ENCODE results near the gene NPAS4.
"Not testable (repeated sequence)": the region's sequence is repeated elsewhere in the genome, so short reads cannot be mapped to it uniquely, and the experiment has no call there.

The NPAS4 gene

GRCh38 chr11:66420671-66421476, at the start of gene NPAS4:
TSS of gene NPAS4 (plus strand) at chr11:66421035. CDS start at chr11:66421180, 145 bp downstream.
- DNase-seq (ENCODE audit: insufficient read length, low spot score) (no peak), FAIRE-seq (no peak)

- FAIRE-seq (no peak), DNase-seq (ENCODE audit: insufficient read length, low spot score) (peak; percentile 54)
Observed at GRCh38 chr11:66371627-66372415, 49.0 kb upstream of the NPAS4 start, which contains the start of gene SLC29A2. TSS of gene SLC29A2 (minus strand) at chr11:66371760. CDS start at chr11:66371591, 169 bp downstream.

- DNase-seq (ENCODE audit: insufficient read length, low spot score) (no peak), FAIRE-seq (no peak)
Observed at GRCh38 chr11:66373265-66373664, 47.6 kb upstream of the NPAS4 start.

DNA sequence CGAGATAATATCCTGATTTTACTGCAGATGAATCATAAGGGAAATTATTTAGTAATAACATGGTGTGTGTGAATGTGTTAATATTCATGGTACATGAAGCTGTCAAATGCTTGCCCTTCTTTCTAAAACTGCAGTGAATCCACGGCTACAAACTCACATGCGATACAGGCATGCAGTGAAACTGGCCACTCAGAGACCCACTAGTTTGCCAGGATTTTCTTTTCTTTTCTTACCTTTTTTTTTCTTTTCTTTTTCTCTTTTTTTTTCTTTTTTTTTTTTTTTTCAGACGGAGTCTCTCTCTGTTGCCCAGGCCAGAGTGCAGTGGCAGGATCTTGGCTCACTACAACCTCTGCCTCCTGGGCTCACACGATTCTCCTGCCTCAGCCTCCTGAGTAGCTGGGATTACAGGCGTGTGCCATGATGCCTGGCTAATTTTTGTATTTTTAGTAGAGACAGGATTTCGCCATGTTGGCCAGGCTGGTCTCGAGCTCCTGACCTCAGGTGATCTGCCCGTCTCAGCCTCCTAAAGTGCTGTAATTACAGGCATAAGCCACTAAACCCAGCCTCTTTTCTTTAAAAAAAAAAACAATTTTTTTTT, 47.0 kb upstream of the NPAS4 start:
- not testable (repeated sequence) for DNase-seq (ENCODE audit: insufficient read length, low spot score); FAIRE-seq

GRCh38 chr11:66380264-66380663, 40.6 kb upstream of the NPAS4 start:
- not testable (repeated sequence) for DNase-seq (ENCODE audit: insufficient read length, low spot score); FAIRE-seq

DNA sequence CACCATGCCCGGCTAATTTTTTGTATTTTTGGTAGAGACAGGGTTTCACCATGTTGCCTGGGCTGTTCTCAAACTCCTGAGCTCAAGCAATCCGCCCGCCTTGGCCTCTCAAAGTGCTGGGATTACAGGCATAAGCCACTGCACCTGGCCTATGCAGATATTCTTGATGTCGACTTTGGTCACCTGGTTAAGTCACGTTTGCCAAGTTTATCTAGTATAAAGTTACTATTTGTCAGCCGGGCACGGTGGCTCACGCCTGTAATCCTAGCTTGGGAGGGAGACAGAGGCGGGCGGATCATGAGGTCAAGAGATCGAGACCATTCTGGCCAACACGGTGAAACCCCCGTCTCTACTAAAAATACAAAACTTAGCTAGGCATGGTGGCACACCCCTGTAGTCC, 36.5 kb upstream of the NPAS4 start:
- not testable (repeated sequence) for DNase-seq (ENCODE audit: insufficient read length, low spot score); FAIRE-seq

GRCh38 chr11:66386171-66387069, 34.4 kb upstream of the NPAS4 start:
- DNase-seq (ENCODE audit: insufficient read length, low spot score) (peak; percentile 44), FAIRE-seq (peak; percentile 93)

- FAIRE-seq (peak; percentile 37), DNase-seq (ENCODE audit: insufficient read length, low spot score) (no peak)
Observed at GRCh38 chr11:66388780-66389386, 32.0 kb upstream of the NPAS4 start.

DNA sequence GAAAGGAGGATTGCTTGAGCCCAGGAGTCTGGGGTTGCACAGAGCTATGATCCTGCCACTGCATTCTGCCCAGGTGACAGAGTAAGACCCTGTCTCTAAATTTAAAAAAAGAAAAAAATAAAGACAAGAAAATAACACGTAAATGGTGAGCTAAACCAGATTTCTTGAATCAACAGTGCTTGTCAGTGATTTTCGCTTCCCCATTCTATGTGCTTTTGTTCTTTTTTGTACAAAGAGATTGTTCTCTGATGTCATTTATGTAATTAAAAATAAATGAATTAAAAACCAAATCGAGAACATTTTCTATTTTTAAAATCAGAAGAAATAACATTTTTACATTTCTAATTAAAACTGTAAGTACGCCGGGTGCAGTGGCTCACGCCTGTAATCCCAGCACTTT, 29.5 kb upstream of the NPAS4 start:
- DNase-seq (ENCODE audit: insufficient read length, low spot score) (no peak), FAIRE-seq (no peak)

DNA sequence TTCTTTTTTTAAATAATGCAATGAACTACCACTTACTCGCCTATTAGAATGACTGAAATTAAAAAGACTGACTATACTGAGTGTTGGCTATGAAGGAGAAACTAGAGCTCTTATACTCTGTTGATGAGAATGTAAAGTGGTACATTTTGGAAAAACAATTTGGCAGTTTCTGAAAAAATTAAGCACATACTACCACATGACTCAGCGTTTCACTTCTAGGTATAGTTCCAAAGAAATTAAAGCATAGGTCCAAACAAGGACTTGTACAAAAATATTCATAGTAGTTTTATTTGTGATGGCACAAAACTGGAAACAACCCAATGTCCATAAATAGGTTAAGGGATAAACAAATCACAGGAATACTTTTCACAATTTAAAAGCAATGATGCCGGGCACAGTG, 26.9 kb upstream of the NPAS4 start:
- DNase-seq (ENCODE audit: insufficient read length, low spot score) (no peak), FAIRE-seq (no peak)

DNA sequence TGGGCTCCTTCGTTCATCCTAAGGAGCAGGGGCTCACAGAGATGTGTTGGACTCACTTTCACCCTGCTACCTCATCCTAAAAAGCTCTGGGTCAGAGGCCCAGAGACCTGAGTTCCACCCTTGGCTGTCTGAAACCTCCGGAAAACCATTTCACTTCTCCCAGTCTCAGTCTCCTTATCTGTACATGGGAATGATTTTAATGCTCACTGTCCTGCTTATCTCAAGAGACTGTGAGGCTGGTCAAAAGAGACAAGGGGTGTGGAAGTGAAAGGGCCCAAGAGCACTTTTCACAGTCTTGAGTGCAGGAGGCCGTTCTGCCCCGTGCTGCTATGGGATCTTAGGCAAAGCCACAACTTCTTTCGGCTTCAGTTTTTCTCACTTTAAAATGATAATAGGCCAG, 13.2 kb upstream of the NPAS4 start:
- FAIRE-seq (no peak), DNase-seq (ENCODE audit: insufficient read length, low spot score) (no peak)

DNA sequence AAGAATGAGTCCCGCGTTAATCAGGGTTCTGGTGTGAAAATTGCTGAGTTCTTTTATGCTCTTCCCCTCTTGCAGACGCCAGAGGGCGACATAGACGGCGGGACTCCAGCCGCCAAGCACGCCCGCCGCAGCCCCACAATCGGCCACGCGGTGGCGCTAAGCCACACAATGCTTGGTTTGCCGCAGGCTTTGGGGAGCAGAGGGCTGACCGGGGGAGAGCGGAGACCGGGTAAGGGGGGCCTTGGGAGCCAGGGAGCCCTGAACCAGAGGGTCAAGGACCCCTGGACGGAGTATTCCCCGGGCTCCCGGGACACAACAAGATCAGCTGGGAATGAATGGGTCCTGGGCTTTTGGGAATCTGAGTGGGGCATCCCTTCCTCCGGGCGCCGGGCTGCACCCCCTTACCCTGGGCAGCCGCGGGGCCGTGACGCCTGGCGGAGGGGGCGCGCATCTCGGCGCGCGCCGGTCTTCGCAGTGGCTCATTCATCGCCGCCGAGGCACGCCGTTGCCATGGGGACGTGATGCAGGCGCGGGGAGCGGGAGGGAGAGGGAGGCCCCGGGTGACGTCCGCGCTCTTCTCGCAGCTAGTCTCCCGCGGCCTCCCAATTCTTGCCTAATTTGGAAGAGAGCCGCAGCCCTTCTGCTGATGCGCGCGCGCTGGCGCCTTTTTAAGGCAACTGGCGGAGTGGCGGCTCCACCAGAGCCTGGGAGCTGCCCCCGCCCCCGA, 12.2 kb upstream of the NPAS4 start:
- peak; percentile 97 for DNase-seq (ENCODE audit: insufficient read length, low spot score)
- peak; percentile 98 for FAIRE-seq

DNA sequence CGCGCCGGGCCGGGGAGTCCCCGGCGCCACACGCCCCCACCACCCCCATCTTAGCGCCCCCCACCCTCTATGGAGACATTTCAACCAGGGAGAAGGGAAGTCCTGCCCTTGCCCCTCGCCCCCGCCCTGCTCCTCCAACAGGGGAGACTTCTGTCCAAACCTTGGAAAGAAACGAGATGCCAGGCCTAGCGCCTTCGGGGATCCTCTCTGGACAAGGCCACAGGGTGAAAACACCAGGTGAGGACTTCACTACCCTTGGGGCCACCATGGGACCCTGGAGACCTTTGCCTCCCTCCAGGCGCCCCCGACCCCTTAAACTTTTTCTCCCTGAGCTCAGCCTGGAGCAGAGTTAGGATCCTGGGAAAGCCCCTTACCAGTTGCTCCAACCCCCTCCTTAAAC, 11.6 kb upstream of the NPAS4 start:
- FAIRE-seq (no peak), DNase-seq (ENCODE audit: insufficient read length, low spot score) (no peak)

GRCh38 chr11:66410191-66410590, 10.6 kb upstream of the NPAS4 start:
- FAIRE-seq (no peak), DNase-seq (ENCODE audit: insufficient read length, low spot score) (no peak)

DNA sequence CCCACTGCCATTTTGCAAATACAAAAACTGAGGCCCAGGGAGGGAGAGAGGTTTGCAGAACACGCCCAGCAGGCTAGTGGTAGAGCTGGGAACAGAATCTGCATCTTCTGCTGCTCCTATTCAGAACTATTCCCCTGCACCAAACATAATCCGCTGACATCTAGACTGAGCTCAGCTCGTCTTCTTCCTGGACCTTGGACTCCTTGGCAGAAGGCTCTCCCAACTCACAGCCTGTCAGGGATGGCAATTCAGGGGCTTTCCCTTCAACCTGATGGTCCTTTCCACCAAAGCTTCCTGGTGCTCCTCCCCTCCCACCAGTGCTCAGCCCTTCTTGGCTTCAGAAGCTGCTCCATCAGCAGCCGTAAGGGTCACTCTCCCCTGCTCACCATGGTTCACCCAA, 9.5 kb upstream of the NPAS4 start:
- DNase-seq (ENCODE audit: insufficient read length, low spot score) = no peak
- FAIRE-seq = no peak

DNA sequence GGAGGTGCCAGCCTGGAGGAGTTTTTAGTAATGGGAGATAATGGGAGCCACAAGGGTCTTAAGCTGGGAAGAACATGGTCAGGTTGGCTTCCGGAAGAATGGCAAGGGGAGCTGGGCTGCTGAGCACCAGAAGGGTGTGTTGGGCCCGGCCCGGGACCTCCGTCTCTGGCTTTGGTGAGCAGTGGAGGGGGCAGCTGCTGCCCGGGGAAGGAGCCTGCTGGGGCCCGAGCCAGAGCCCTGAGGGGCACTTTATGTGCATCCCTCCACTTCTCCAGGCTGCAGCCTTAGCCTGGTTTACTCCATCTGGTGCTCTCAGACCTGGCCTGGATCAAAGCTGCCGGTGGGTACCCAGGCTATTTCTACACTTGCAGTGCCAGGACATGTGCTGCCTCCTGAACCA, 8.7 kb upstream of the NPAS4 start:
- FAIRE-seq (no peak), DNase-seq (ENCODE audit: insufficient read length, low spot score) (no peak)

GRCh38 chr11:66413167-66413566, 7.7 kb upstream of the NPAS4 start:
- FAIRE-seq (no peak), DNase-seq (ENCODE audit: insufficient read length, low spot score) (no peak)

DNA sequence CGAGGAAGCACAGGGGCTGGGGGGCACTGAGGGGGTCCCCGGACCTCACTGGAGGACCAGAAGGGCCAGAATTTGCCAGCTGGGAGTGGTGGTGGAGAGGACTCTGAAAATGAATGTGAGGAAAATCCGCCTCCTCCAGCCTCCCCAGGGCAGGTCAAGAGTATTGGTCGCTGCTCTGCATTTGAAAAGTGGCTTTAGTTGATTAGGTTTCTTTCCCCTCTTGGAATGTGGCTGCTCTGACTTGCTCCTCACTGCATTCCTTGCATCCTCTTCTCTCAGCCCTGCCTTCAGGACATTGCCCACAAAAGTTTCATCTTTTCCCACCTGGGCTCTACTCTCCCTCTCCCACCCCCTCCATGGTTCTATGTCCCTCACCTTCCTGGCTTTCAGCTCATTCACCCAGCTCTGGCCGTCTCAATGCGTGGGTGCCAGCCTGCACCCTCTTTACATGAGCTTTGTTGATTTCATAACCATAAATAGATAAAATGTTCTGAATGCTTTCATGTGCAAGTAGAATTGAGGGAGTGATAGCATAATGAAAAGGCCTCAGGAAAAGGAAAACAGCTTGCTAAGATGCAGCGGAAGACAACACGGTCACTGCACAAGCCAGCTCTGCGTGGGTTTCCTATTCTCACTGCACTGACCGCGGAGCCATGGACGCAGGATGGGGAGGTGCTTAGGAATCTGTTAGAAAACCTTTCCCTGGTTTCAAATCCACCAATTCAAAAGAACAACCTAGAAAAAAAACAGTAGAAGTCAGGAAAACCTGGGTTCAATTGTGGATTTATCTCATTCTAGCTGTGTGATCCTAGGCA, 6.5 kb upstream of the NPAS4 start:
- no peak for FAIRE-seq
- DNase-seq (ENCODE audit: insufficient read length, low spot score) = no peak
